GM12878 (cell line): ENCODE results near the gene WNT7A. TPM values are rescaled to one million over a fixed set of nuclear protein-coding genes. Genes with fewer than 3 reads are reported as not detected.

ENCODE experiments used
- ATAC-seq: fragments of 200-7000 bp; cut with Tn5 transposase; 3 replicates; pipeline ENCODE4 v1.9.1; 2020; ENCODE audit warnings: mild to moderate bottlenecking, moderate library complexity
- BruUV-seq: library from RNA; stranded (reverse); fragments of 400-500 nt; replicated peaks from 2 replicates; lab custom pipeline; 2021; lab: Mats Ljungman, UMichigan
- CTCF ChIA-PET: fragments of 300-600 bp; sonication (Branson Sonifier 250); formaldehyde crosslinking; extraction: SDS; loops from one replicate; lab custom pipeline; 2021; ENCODE audit warnings: inconsistent platforms; lab: Yijun Ruan, JAX
- POLR2A ChIA-PET: fragments of 350-600 bp; formaldehyde crosslinking; extraction: SDS; loops from one replicate; lab custom pipeline; 2021; ENCODE audit warnings: inconsistent platforms; lab: Charles Lee
- RAD21 ChIA-PET: fragments of 300-600 bp; sonication (Branson Sonifier 250); formaldehyde crosslinking; loops from one replicate; lab custom pipeline; 2023; ENCODE audit warnings: antibody characterized with exemption; ENCODE audit not compliant: unreplicated experiment; lab: Charles Lee
- SMC1A ChIA-PET: fragments of 300-600 bp; sonication (Branson Sonifier 250); formaldehyde crosslinking; loops from one replicate; lab custom pipeline; 2023; ENCODE audit not compliant: unreplicated experiment, uncharacterized antibody; lab: Charles Lee
- DNase-seq: peaks from one replicate; pipeline ENCODE4 v3.0.0-alpha.2; 2011; ENCODE audit warnings: low read depth, low spot score
- FAIRE-seq: peaks from 3 replicates; lab custom pipeline; 2011; peaks lifted over from hg19 to GRCh38; lab: Jason Lieb, UNC
- H2AFZ ChIP-seq: 2 replicates; pipeline ENCODE4 v1.6.0; 2011; ENCODE audit warnings: low read depth, low read length, control low read depth; ENCODE audit not compliant: control insufficient read depth
- H3K27ac ChIP-seq: 2 replicates; pipeline ENCODE4 v1.5.1; 2011; ENCODE audit warnings: control low read depth; ENCODE audit not compliant: control insufficient read depth, insufficient read depth
- H3K27me3 ChIP-seq, 2 experiments: replicated peaks in 1 of 2; 2 replicates each; pipeline versions ENCODE4 v1.6.0 to v1.6.1; 2011; ENCODE audit warnings: low read length in 1 of 2; ENCODE audit not compliant: control insufficient read depth in 2 of 2, insufficient read depth in 2 of 2
- H3K36me3 ChIP-seq, 2 experiments: 2 replicates each; pipeline ENCODE4 v1.5.1; 2011; ENCODE audit warnings: low read length in 1 of 2; ENCODE audit not compliant: control insufficient read depth in 2 of 2, insufficient read depth in 2 of 2
- H3K4me1 ChIP-seq: 2 replicates; pipeline ENCODE4 v1.6.1; 2011; ENCODE audit warnings: mild to moderate bottlenecking, low read length, moderate library complexity, mixed read lengths; ENCODE audit not compliant: control insufficient read depth, insufficient read depth
- H3K4me2 ChIP-seq: 2 replicates; pipeline ENCODE4 v1.6.0; 2011; ENCODE audit warnings: control low read depth; ENCODE audit not compliant: control insufficient read depth, insufficient read depth
- H3K4me3 ChIP-seq: fragments of 200-600 bp; sonication (generic); 2 replicates; pipeline ENCODE4 v1.5.1; 2016
- H3K79me2 ChIP-seq: 2 replicates; pipeline ENCODE4 v1.6.0; 2011; ENCODE audit warnings: low read length; ENCODE audit not compliant: control insufficient read depth, insufficient read depth
- H3K9ac ChIP-seq: 2 replicates; pipeline ENCODE4 v1.8.0; 2011; ENCODE audit warnings: low read length, control low read depth, mixed read lengths; ENCODE audit not compliant: control insufficient read depth, insufficient read depth
- H3K9me3 ChIP-seq: replicated peaks from 3 replicates; pipeline ENCODE4 v1.5.1; 2011; ENCODE audit warnings: mild to moderate bottlenecking, low read length; ENCODE audit not compliant: control insufficient read depth, insufficient read depth
- H4K20me1 ChIP-seq: 2 replicates; pipeline ENCODE4 v1.6.0; 2011; ENCODE audit not compliant: control insufficient read depth, insufficient read depth
- CHD1 ChIP-seq: IDR thresholded peaks from 2 replicates; pipeline ENCODE4 v1.6.1; 2012; ENCODE audit warnings: low read depth, low read length, improper control_type of control experiment
- DPF2 ChIP-seq: fragments of 450-650 bp; IDR thresholded peaks from 2 replicates; pipeline ENCODE4 v1.6.1; 2017; ENCODE audit warnings: mild to moderate bottlenecking
- ZNF622 ChIP-seq: fragments of 450-650 bp; IDR thresholded peaks from 2 replicates; pipeline ENCODE4 v1.6.1; 2017; ENCODE audit warnings: mild to moderate bottlenecking, inconsistent platforms
- WGBS: methylation state at CpG from one replicate; pipeline ENCODE4 v1.1.6; 2016; ENCODE audit warnings: low lambda C conversion rate; ENCODE audit not compliant: insufficient replicate concordance, insufficient coverage; ENCODE audit errors: missing lambda C conversion rate; 5-methylcytosine and 5-hydroxymethylcytosine counted together
- in situ Hi-C: fragments of 300-500 bp; cut with MboI; formaldehyde crosslinking; loops from 9 replicates; pipeline ENCODE4 v1.14.3; 2018; ENCODE audit warnings: mixed read lengths
- intact Hi-C: fragments of 100-400 bp; cut with micrococcal nuclease; formaldehyde crosslinking; loops from one replicate; pipeline ENCODE4 v1.14.2; 2022; ENCODE audit not compliant: unreplicated experiment
- polyA plus RNA-seq, 11 experiments: library from polyadenylated mRNA; depleted of rRNA in 4 of 11; unstranded in 6 of 11; stranded (reverse) in 5 of 11; fragments of >200 nt; fragmentation: Nextera tagmentation in 4 of 11; fragmentation: Illumina TruSeq in 1 of 11; extraction: Ambion mirVana in 4 of 11; extraction: Trizol in 1 of 11; gene quantifications; 1 replicate in 1 of 11; 2 replicates in 10 of 11; pipeline versions ENCODE4 v1.2.1 to v1.2.3, GENCODE V29; 2011 to 2016; ENCODE audit warnings: inconsistent platforms in 2 of 11, missing spikeins in 2 of 11, low read depth in 1 of 11
- total RNA-seq, 4 experiments: library from RNA; depleted of rRNA in 3 of 4; stranded (reverse); fragments of >200 nt in 3 of 4; fragmentation: Illumina TruSeq in 1 of 4; extraction: Trizol in 1 of 4; gene quantifications; 2 replicates each; pipeline versions ENCODE4 v1.2.1 to v1.2.3, GENCODE V29; 2013 to 2021
- TF ChIP-seq, protein P1 (sequence below): fragments of 150-350 bp; IDR thresholded peaks from 2 replicates; pipeline ENCODE4 v1.6.1; 2016; ENCODE audit warnings: low read depth, low read length
- TF ChIP-seq, protein P2 (sequence below): IDR thresholded peaks from 2 replicates; pipeline ENCODE4 v1.6.1; 2011; ENCODE audit warnings: borderline replicate concordance, low read depth, mild to moderate bottlenecking, moderate library complexity, low read length; ENCODE audit not compliant: insufficient read depth, poor library complexity, severe bottlenecking
- TF ChIP-seq, protein P3 (sequence below): fragments of 450-650 bp; IDR thresholded peaks from 2 replicates; pipeline ENCODE4 v1.6.1; 2017; ENCODE audit warnings: antibody characterized with exemption, mild to moderate bottlenecking, moderate library complexity

The WNT7A gene
- total and polyA plus RNA-seq, 10 of the 15 experiments (the other 5 are each of a cell fraction or from before 2014, with no cell fraction given) = 0.08 TPM; not detected in 9

DNA sequence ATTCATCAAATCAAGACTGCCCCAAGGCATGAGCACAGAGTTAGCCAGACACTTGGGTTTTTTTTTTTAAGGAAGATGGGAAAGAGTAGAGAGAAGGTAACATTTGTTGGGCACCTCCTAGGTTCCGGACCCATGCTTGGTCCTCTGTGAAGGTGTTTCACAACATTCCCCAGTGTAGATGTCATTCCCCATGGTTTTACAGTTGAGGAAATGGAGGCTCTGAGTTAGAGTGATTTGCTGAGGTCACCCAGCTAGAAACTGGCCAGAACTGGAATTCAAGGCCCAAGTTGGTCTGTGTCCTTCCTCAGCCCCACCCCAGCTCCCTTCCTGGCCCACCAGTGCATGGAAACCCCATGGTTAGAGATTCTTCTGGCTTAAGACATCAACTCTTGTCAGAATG lies 19.9 kb downstream of the WNT7A start:
- Histone ChIP-seq H3K27ac (no peak overlapping the region), H3K27me3 (no peaks in the 10 kb centered on the region; a peak in 1 of 4 replicates), H3K9me3 (no peaks in the 10 kb centered on the region), H3K9ac (no peak overlapping the region), H3K79me2 (no peaks in the 10 kb centered on the region), H3K36me3 (no peaks in the 10 kb centered on the region), H3K4me1 (no peaks in the 10 kb centered on the region), H2AFZ (no peak overlapping the region), H3K4me3 (no peak overlapping the region), H3K4me2 (no peak overlapping the region), H4K20me1 (no peaks in the 10 kb centered on the region)
- WGBS = 86% methylated on average over 1 of the region's 1 CpG
- no peak for ATAC-seq
- no peak for FAIRE-seq
- no peak for TF ChIP-seq CHD1
- TF ChIP-seq, protein P1, sequence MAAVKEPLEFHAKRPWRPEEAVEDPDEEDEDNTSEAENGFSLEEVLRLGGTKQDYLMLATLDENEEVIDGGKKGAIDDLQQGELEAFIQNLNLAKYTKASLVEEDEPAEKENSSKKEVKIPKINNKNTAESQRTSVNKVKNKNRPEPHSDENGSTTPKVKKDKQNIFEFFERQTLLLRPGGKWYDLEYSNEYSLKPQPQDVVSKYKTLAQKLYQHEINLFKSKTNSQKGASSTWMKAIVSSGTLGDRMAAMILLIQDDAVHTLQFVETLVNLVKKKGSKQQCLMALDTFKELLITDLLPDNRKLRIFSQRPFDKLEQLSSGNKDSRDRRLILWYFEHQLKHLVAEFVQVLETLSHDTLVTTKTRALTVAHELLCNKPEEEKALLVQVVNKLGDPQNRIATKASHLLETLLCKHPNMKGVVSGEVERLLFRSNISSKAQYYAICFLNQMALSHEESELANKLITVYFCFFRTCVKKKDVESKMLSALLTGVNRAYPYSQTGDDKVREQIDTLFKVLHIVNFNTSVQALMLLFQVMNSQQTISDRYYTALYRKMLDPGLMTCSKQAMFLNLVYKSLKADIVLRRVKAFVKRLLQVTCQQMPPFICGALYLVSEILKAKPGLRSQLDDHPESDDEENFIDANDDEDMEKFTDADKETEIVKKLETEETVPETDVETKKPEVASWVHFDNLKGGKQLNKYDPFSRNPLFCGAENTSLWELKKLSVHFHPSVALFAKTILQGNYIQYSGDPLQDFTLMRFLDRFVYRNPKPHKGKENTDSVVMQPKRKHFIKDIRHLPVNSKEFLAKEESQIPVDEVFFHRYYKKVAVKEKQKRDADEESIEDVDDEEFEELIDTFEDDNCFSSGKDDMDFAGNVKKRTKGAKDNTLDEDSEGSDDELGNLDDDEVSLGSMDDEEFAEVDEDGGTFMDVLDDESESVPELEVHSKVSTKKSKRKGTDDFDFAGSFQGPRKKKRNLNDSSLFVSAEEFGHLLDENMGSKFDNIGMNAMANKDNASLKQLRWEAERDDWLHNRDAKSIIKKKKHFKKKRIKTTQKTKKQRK = no peak
- ChIA-PET POLR2A (no interaction called here), CTCF (no interaction called here), SMC1A (no interaction called here), RAD21 (no interaction called here)
- DNase-seq = no peak
- BruUV-seq = no TSS peak
- intact Hi-C loops = no loop called here
- in situ Hi-C loops = no loop called here

DNA sequence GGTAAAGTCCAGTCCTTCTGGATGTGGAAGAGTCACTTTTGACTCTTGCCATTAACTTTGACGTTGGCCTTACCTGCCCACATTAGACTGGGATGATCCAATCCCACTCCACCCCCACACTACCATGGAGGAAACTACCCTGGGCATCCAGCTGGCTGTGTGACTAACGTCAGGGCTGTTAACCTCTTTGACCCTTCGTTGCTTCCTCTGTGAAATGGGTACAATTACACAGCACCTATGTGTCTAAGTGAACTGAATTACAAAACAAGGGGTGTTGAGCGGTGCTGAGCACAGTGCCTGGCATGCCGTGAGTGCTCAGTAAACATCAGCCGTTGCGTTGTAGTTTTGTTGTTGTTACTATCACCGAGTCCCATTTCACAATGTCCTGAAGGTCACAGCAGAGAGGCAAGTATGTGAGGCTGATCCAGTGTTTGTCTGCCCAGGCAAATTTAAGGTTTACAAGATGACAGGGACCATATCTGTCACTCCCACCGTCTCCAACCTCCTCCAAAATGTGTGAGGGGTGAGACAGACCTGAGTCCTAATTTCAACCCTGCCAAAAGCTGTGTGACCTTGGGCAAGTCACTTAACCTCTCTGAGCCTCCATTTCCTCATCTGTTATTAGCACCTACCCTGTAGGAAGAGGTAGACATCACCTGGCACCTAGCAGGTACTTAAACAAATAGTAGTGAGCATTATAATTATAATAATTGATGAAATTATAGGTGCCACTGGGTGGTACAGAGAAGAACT lies 20.9 kb downstream of the WNT7A start:
- SMC1A ChIA-PET = no interaction called here
- WGBS = 9% methylated on average over 9 of the region's 9 CpGs
- Histone ChIP-seq H3K79me2 (no peaks in the 10 kb centered on the region), H3K4me2 (no peak overlapping the region), H4K20me1 (no peaks in the 10 kb centered on the region), H2AFZ (no peak overlapping the region), H3K4me1 (no peaks in the 10 kb centered on the region), H3K27ac (no peak overlapping the region), H3K27me3 (no peaks in the 10 kb centered on the region; a peak in 1 of 4 replicates), H3K9ac (no peak overlapping the region), H3K4me3 (no peak overlapping the region), H3K9me3 (no peaks in the 10 kb centered on the region), H3K36me3 (no peaks in the 10 kb centered on the region)
- intact Hi-C loops = no loop called here
- POLR2A ChIA-PET = no interaction called here
- RAD21 ChIA-PET = no interaction called here
- in situ Hi-C loops = no loop called here
- no TSS peak for BruUV-seq
- CTCF ChIA-PET = no interaction called here
- ATAC-seq (no peak), DNase-seq (no peak), FAIRE-seq (no peak)
- no peak for TF ChIP-seq DPF2
- no peak for TF ChIP-seq ZNF622
- TF ChIP-seq, protein P2, sequence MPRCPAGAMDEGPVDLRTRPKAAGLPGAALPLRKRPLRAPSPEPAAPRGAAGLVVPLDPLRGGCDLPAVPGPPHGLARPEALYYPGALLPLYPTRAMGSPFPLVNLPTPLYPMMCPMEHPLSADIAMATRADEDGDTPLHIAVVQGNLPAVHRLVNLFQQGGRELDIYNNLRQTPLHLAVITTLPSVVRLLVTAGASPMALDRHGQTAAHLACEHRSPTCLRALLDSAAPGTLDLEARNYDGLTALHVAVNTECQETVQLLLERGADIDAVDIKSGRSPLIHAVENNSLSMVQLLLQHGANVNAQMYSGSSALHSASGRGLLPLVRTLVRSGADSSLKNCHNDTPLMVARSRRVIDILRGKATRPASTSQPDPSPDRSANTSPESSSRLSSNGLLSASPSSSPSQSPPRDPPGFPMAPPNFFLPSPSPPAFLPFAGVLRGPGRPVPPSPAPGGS = no peak
- TF ChIP-seq, protein P3, sequence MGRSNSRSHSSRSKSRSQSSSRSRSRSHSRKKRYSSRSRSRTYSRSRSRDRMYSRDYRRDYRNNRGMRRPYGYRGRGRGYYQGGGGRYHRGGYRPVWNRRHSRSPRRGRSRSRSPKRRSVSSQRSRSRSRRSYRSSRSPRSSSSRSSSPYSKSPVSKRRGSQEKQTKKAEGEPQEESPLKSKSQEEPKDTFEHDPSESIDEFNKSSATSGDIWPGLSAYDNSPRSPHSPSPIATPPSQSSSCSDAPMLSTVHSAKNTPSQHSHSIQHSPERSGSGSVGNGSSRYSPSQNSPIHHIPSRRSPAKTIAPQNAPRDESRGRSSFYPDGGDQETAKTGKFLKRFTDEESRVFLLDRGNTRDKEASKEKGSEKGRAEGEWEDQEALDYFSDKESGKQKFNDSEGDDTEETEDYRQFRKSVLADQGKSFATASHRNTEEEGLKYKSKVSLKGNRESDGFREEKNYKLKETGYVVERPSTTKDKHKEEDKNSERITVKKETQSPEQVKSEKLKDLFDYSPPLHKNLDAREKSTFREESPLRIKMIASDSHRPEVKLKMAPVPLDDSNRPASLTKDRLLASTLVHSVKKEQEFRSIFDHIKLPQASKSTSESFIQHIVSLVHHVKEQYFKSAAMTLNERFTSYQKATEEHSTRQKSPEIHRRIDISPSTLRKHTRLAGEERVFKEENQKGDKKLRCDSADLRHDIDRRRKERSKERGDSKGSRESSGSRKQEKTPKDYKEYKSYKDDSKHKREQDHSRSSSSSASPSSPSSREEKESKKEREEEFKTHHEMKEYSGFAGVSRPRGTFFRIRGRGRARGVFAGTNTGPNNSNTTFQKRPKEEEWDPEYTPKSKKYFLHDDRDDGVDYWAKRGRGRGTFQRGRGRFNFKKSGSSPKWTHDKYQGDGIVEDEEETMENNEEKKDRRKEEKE = no peak
